Mesenchymal stem cell (in vitro differentiated cells and primary cell): Measurements from ENCODE around the gene ROBO3.
A peak's percentile ranks its signal among the peaks of the same experiment; 100 is the strongest.

Experiments used
- DNase-seq: peaks from one replicate; pipeline ENCODE4 v3.0.0-alpha.2; 2013
- H2AFZ ChIP-seq: one replicate; pipeline ENCODE4 v1.6.1; 2013; ENCODE audit warnings: low read depth, mild to moderate bottlenecking, control low read depth, inconsistent platforms, low read length, moderate library complexity
- H2AK5ac ChIP-seq: 2 replicates; pipeline ENCODE4 v1.6.1; 2013; ENCODE audit warnings: low read length, moderate library complexity, mild to moderate bottlenecking, inconsistent platforms; ENCODE audit not compliant: severe bottlenecking
- H2BK120ac ChIP-seq: one replicate; pipeline ENCODE4 v1.6.1; 2013; ENCODE audit warnings: low read depth, mild to moderate bottlenecking, inconsistent platforms, low read length, moderate library complexity
- H2BK12ac ChIP-seq, 2 experiments: one replicate each; pipeline ENCODE4 v1.6.1; 2013; ENCODE audit warnings: inconsistent platforms in 2 of 2, low read length in 2 of 2, mild to moderate bottlenecking in 2 of 2, moderate library complexity in 2 of 2, control low read depth in 1 of 2
- H2BK15ac ChIP-seq: one replicate; pipeline ENCODE4 v1.6.1; 2013; ENCODE audit warnings: mild to moderate bottlenecking, low read depth, inconsistent platforms; ENCODE audit not compliant: poor library complexity, severe bottlenecking
- H2BK5ac ChIP-seq: 2 replicates; pipeline ENCODE4 v1.6.1; 2013; ENCODE audit warnings: low read depth, mild to moderate bottlenecking, low read length, control low read depth, inconsistent platforms; ENCODE audit not compliant: poor library complexity, severe bottlenecking
- H3K14ac ChIP-seq, 2 experiments: one replicate each; pipeline ENCODE4 v1.6.1; 2013; ENCODE audit warnings: inconsistent platforms in 2 of 2, low read length in 2 of 2, control low read depth in 1 of 2, mild to moderate bottlenecking in 1 of 2, moderate library complexity in 1 of 2
- H3K18ac ChIP-seq, 2 experiments: one replicate each; pipeline ENCODE4 v1.6.1; 2013; ENCODE audit warnings: inconsistent platforms in 2 of 2, low read length in 2 of 2, control low read depth in 1 of 2, low read depth in 1 of 2, mild to moderate bottlenecking in 1 of 2
- H3K23ac ChIP-seq, 2 experiments: one replicate each; pipeline ENCODE4 v1.6.1; 2013; ENCODE audit warnings: inconsistent platforms in 2 of 2, low read length in 2 of 2, mild to moderate bottlenecking in 2 of 2, moderate library complexity in 2 of 2, control low read depth in 1 of 2
- H3K27ac ChIP-seq: 2 replicates; pipeline ENCODE4 v1.5.1; 2013; ENCODE audit warnings: mild to moderate bottlenecking, moderate library complexity, low read length, control low read depth, inconsistent platforms; ENCODE audit not compliant: poor library complexity, severe bottlenecking
- H3K27me3 ChIP-seq, 2 experiments: 2 replicates each; pipeline versions ENCODE4 v1.6.1 to v1.7.0; 2013; ENCODE audit warnings: low read length in 2 of 2, mild to moderate bottlenecking in 2 of 2, moderate library complexity in 2 of 2, control low read depth in 1 of 2, inconsistent platforms in 1 of 2; ENCODE audit not compliant: control insufficient read depth in 1 of 2, insufficient read depth in 1 of 2
- H3K36me3 ChIP-seq, 2 experiments: 2 replicates each; pipeline versions ENCODE4 v1.6.1 to v1.7.0; 2013; ENCODE audit warnings: low read length in 2 of 2, control low read depth in 1 of 2, inconsistent platforms in 1 of 2, low read depth in 1 of 2, mild to moderate bottlenecking in 1 of 2; ENCODE audit not compliant: insufficient read depth in 2 of 2, control insufficient read depth in 1 of 2
- H3K4ac ChIP-seq, 2 experiments: one replicate each; pipeline ENCODE4 v1.6.1; 2013; ENCODE audit warnings: inconsistent platforms in 2 of 2, low read length in 2 of 2, mild to moderate bottlenecking in 2 of 2, moderate library complexity in 2 of 2, control low read depth in 1 of 2, low read depth in 1 of 2
- H3K4me1 ChIP-seq: 2 replicates; pipeline ENCODE4 v1.6.1; 2013; ENCODE audit warnings: low read depth, low read length, control low read depth; ENCODE audit not compliant: control insufficient read depth, insufficient read depth
- H3K4me2 ChIP-seq: 2 replicates; pipeline ENCODE4 v1.6.1; 2013; ENCODE audit warnings: low read length, mild to moderate bottlenecking, inconsistent platforms; ENCODE audit not compliant: poor library complexity, severe bottlenecking
- H3K4me3 ChIP-seq, 2 experiments: 2 replicates each; pipeline versions ENCODE4 v1.5.1 to v1.7.0; 2013; ENCODE audit warnings: low read length in 2 of 2, mild to moderate bottlenecking in 2 of 2, control low read depth in 1 of 2, low read depth in 1 of 2; ENCODE audit not compliant: insufficient read depth in 1 of 2
- H3K79me1 ChIP-seq: replicated peaks from 2 replicates; pipeline ENCODE4 v1.6.1; 2013; ENCODE audit warnings: mild to moderate bottlenecking, control low read depth, low read length, inconsistent platforms; ENCODE audit not compliant: poor library complexity, severe bottlenecking
- H3K9ac ChIP-seq: 2 replicates; pipeline ENCODE4 v1.7.0; 2013; ENCODE audit warnings: mild to moderate bottlenecking, low read length, moderate library complexity
- H3K9me3 ChIP-seq: 2 replicates; pipeline ENCODE4 v1.7.0; 2013; ENCODE audit warnings: mild to moderate bottlenecking, low read length; ENCODE audit not compliant: control insufficient read depth
- H4K8ac ChIP-seq: one replicate; pipeline ENCODE4 v1.6.1; 2013; ENCODE audit warnings: inconsistent platforms, mild to moderate bottlenecking, low read length, moderate library complexity
- H4K91ac ChIP-seq: one replicate; pipeline ENCODE4 v1.6.1; 2013; ENCODE audit warnings: mild to moderate bottlenecking, low read length, inconsistent platforms
- WGBS: methylation state at CpG from one replicate; pipeline ENCODE4 v1.1.7; 2013; ENCODE audit warnings: mixed read lengths; 5-methylcytosine and 5-hydroxymethylcytosine counted together

ROBO3 gene

GRCh38 chr11:124823512-124824376 is 41.5 kb upstream of the ROBO3 start:
- Histone ChIP-seq H3K9ac (no peak overlapping the region), H3K79me1 (no peaks in the 10 kb centered on the region), H3K14ac (no peak overlapping the region), H2BK120ac (no peak overlapping the region), H4K91ac (no peak overlapping the region), H2BK12ac (no peak overlapping the region), H3K18ac (no peak overlapping the region), H3K36me3 (no peaks in the 10 kb centered on the region), H2AFZ (no peak overlapping the region), H3K4ac (no peak overlapping the region), H2BK15ac (no peak overlapping the region), H2AK5ac (no peak overlapping the region), H3K23ac (no peak overlapping the region), H3K4me2 (no peak overlapping the region), H3K27ac (no peak overlapping the region), H2BK5ac (no peak overlapping the region), H3K4me1 (no peaks in the 10 kb centered on the region), H4K8ac (no peak overlapping the region), H3K27me3 (peaks cover 49 to 63% of the 10 kb centered on the region in 2 experiments), H3K4me3 (no peak overlapping the region), H3K9me3 (no peaks in the 10 kb centered on the region)
- peak; percentile 49 for DNase-seq
- 47% methylated on average over 8 of the region's 8 CpGs for WGBS

- no peak overlapping the region for H3K4me3 ChIP-seq
- H3K79me1 ChIP-seq = no peaks in the 10 kb centered on the region
- H3K18ac ChIP-seq = no peak overlapping the region
- H4K8ac ChIP-seq = no peak overlapping the region
- H2BK12ac ChIP-seq = no peak overlapping the region
- H3K27ac ChIP-seq = no peak overlapping the region
- H3K9ac ChIP-seq = no peak overlapping the region
- H4K91ac ChIP-seq = no peak overlapping the region
- no peak for DNase-seq
- 73% methylated on average over 3 of the region's 3 CpGs for WGBS
- no peak overlapping the region for H3K4me2 ChIP-seq
- peaks cover 45 to 58% of the 10 kb centered on the region in 2 experiments for H3K27me3 ChIP-seq
- no peaks in the 10 kb centered on the region for H3K4me1 ChIP-seq
- H3K23ac ChIP-seq = no peak overlapping the region
- H2BK15ac ChIP-seq = no peak overlapping the region
- no peak overlapping the region for H3K14ac ChIP-seq
- H3K36me3 ChIP-seq = no peaks in the 10 kb centered on the region
- no peaks in the 10 kb centered on the region for H3K9me3 ChIP-seq
- H2BK5ac ChIP-seq = no peak overlapping the region
- no peak overlapping the region for H2AFZ ChIP-seq
- no peak overlapping the region for H3K4ac ChIP-seq
- no peak overlapping the region for H2AK5ac ChIP-seq
- H2BK120ac ChIP-seq = no peak overlapping the region
Measured at GRCh38 chr11:124825876-124826275, 39.4 kb upstream of the ROBO3 start.

DNA sequence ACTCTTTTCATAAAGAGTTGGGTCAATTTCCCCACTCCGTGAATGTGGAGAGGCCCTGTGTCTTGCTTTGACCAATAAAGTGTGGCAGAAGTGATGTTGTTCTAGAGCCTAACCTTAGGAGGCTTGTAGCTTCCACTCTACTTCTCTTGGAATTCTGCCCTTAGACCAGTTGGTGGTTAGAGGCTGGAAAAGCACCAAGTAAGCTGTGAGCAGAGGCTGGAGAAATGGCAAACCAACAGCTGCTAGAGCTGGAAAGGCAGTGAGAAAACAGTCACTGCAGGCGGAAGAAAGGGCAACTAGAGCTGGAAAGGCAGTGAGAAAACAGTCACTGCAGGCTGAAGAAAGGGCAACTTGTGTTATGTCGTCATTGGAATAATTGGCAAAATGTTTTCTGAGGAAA is 35.2 kb upstream of the ROBO3 start:
- Histone ChIP-seq H2AFZ (no peak overlapping the region), H3K14ac (no peak overlapping the region), H3K9ac (no peak overlapping the region), H3K27me3 (peaks cover 29 to 54% of the 10 kb centered on the region in 2 experiments), H3K79me1 (no peaks in the 10 kb centered on the region), H3K23ac (no peak overlapping the region), H4K8ac (no peak overlapping the region), H2BK15ac (no peak overlapping the region), H2BK120ac (no peak overlapping the region), H3K18ac (no peak overlapping the region), H2BK5ac (no peak overlapping the region), H2BK12ac (no peak overlapping the region), H3K4ac (no peak overlapping the region), H4K91ac (no peak overlapping the region), H2AK5ac (no peak overlapping the region), H3K4me3 (no peak overlapping the region), H3K36me3 (no peaks in the 10 kb centered on the region), H3K27ac (no peak overlapping the region), H3K9me3 (no peaks in the 10 kb centered on the region), H3K4me2 (no peak overlapping the region), H3K4me1 (peaks cover 8% of the 10 kb centered on the region)
- 100% methylated on average over 2 of the region's 3 CpGs for WGBS
- no peak for DNase-seq

- Histone ChIP-seq H3K36me3 (no peaks in the 10 kb centered on the region), H3K14ac (no peak overlapping the region), H3K4me1 (peaks cover 8% of the 10 kb centered on the region), H3K9me3 (no peaks in the 10 kb centered on the region), H2BK12ac (no peak overlapping the region), H3K23ac (no peak overlapping the region), H4K8ac (no peak overlapping the region), H3K79me1 (no peaks in the 10 kb centered on the region), H3K27me3 (peaks cover 23 to 50% of the 10 kb centered on the region in 2 experiments), H3K4ac (no peak overlapping the region), H2AFZ (no peak overlapping the region), H3K4me2 (no peak overlapping the region), H3K9ac (no peak overlapping the region), H2AK5ac (no peak overlapping the region), H2BK5ac (no peak overlapping the region), H3K18ac (no peak overlapping the region), H3K27ac (no peak overlapping the region), H2BK15ac (no peak overlapping the region), H4K91ac (no peak overlapping the region), H3K4me3 (no peak overlapping the region), H2BK120ac (no peak overlapping the region)
- DNase-seq = no peak
- WGBS = 88% methylated on average over 3 of the region's 3 CpGs
Measured at GRCh38 chr11:124830749-124831148, 34.5 kb upstream of the ROBO3 start.
